PFSK-1 (cell line): ENCODE measurements around the gene FAIM2. TPM values are rescaled to one million over a fixed set of nuclear protein-coding genes. Genes with fewer than 3 reads are reported as not detected.

Experiments
- FOXP2 ChIP-seq: optimal IDR thresholded peaks from 2 replicates; pipeline ENCODE3; 2011; ENCODE audit warnings: borderline replicate concordance, control low read depth, inconsistent platforms; ENCODE audit not compliant: insufficient read depth; ENCODE audit errors: extremely low read length, extremely low read depth
- POLR2AphosphoS5 ChIP-seq: IDR thresholded peaks from 2 replicates; pipeline ENCODE4 v1.6.1; 2012; ENCODE audit warnings: low read depth, mild to moderate bottlenecking, control low read depth, low read length, moderate library complexity
- SIN3A ChIP-seq: IDR thresholded peaks from 2 replicates; pipeline ENCODE4 v1.6.1; 2012; ENCODE audit warnings: mild to moderate bottlenecking, low read length, moderate library complexity, borderline replicate concordance; ENCODE audit not compliant: insufficient read depth
- TAF1 ChIP-seq: IDR thresholded peaks from 2 replicates; pipeline ENCODE4 v1.6.1; 2012; ENCODE audit warnings: low read length, control low read depth, borderline replicate concordance; ENCODE audit not compliant: insufficient read depth
- polyA plus RNA-seq: library from polyadenylated mRNA; unstranded; fragments of >200 nt; gene quantifications from one replicate; pipeline ENCODE4 v1.2.1, GENCODE V29; 2012; ENCODE audit warnings: low read depth, missing spikeins; ENCODE audit not compliant: insufficient read length
- TF ChIP-seq, protein P1 (sequence below), 2 experiments: IDR thresholded peaks; 2 replicates each; pipeline versions ENCODE4 v1.6.1 to v1.8.0; 2011 to 2012; ENCODE audit warnings: low read depth in 2 of 2, low read length in 2 of 2, control low read depth in 1 of 2, inconsistent platforms in 1 of 2, mild to moderate bottlenecking in 1 of 2, moderate library complexity in 1 of 2; ENCODE audit not compliant: insufficient read depth in 1 of 2

The FAIM2 gene
- polyA plus RNA-seq: 0.53 TPM

DNA sequence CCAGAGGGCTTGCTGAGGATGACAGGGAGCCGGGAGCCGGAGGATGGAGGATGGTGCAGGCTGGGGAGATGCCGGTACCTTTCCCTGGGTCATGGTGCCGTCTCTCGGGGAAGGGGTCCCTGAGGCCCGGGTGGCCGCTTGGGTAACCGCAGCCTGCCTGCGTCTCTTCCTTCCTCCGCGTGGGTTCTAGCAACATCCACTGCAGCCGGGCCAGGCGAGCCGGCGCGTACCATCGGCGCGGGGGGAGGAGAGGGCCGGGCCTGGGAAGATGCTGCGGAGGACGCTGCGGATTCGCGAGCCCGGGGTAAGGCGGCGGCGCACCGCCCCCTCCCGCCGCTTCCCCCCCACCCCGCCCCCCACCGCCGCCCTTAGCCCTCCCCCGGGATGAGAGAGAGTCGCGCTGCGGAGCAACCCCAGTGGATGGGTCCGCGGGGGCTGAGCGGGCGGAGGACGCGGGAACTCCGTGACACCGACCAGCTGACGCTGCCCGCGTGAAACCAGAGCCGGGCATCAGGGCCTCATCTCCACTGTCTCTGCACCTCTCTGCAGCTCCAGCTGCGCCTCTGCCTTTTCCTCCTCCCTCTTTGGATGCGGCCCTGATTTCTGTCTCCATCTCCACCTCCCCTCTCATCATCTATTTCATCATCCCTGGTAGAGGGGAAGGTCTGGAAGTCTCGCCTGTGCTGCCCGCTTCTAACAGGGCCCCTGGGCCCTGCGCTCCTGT, at the start of gene FAIM2:
Gene FAIM2 (minus strand): TSS at position 201 of the 724 bp plus-strand sequence. CDS start 108 bp downstream, at position 93.
- TF ChIP-seq POLR2AphosphoS5 (no peak), TAF1 (no peak)

DNA sequence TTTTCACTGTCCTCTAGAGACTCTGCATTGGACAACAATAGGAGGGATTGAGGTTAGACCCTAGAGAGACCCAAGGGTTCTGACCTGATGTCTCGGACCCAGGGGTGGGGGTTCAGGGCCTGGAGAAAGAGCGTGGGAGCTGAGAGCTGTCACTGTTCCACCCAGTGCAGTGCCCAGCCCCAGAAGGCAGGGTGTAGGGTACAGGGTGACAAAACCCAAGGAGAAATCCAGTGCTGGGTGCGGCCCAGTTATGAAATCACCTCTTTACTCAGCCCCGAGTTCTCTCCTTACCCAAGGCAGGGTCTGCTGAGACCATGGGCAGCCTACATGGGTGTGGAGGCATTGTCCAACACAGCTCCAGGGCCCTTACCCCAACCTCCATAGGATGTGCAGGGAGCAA, 49.5 kb upstream of the FAIM2 start:
- TF ChIP-seq POLR2AphosphoS5 (no peak), SIN3A (no peak), FOXP2 (no peak), TAF1 (no peak)
- TF ChIP-seq, protein P1, sequence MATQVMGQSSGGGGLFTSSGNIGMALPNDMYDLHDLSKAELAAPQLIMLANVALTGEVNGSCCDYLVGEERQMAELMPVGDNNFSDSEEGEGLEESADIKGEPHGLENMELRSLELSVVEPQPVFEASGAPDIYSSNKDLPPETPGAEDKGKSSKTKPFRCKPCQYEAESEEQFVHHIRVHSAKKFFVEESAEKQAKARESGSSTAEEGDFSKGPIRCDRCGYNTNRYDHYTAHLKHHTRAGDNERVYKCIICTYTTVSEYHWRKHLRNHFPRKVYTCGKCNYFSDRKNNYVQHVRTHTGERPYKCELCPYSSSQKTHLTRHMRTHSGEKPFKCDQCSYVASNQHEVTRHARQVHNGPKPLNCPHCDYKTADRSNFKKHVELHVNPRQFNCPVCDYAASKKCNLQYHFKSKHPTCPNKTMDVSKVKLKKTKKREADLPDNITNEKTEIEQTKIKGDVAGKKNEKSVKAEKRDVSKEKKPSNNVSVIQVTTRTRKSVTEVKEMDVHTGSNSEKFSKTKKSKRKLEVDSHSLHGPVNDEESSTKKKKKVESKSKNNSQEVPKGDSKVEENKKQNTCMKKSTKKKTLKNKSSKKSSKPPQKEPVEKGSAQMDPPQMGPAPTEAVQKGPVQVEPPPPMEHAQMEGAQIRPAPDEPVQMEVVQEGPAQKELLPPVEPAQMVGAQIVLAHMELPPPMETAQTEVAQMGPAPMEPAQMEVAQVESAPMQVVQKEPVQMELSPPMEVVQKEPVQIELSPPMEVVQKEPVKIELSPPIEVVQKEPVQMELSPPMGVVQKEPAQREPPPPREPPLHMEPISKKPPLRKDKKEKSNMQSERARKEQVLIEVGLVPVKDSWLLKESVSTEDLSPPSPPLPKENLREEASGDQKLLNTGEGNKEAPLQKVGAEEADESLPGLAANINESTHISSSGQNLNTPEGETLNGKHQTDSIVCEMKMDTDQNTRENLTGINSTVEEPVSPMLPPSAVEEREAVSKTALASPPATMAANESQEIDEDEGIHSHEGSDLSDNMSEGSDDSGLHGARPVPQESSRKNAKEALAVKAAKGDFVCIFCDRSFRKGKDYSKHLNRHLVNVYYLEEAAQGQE (IDR thresholded peaks at IDR 0.05; ENCODE audit: insufficient read depth in 1 of 2, low read depth in 2 of 2, low read length in 2 of 2): no peak

DNA sequence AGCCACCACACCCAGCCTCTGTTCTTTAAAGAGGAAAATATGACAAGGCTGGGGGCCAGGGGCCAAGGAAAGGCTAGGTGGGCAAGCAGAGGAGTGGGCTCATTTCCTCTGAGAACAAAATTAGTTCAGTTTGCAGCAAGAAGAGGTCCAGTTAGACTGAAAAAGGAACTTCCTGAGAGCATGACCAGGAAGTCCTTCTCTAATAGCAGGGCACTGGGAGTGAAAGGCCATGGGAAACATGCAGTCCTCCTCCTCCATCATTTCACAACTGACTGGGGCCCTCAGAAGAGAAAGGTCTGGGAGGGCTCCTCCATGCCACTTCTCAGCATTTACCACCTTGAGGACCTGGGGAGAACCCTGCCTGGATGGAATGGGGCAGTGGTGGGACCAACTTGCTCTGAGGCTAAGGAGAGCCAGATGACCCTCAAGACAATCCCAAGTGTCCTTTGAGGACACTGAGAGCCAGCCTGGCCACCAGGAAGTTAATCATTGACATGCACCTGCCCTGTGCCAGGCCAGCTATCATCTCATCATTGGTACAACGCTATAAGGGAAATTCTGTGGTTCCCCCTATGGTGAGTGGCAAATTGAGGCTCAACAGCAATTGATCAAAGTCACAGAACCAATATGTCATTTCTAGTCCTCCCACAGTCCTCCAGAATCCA, 48.8 kb upstream of the FAIM2 start:
- TF ChIP-seq SIN3A (no peak), POLR2AphosphoS5 (no peak), TAF1 (no peak), FOXP2 (no peak)
- TF ChIP-seq, protein P1 (IDR thresholded peaks at IDR 0.05; ENCODE audit: insufficient read depth in 1 of 2, low read depth in 2 of 2, low read length in 2 of 2): no peak

DNA sequence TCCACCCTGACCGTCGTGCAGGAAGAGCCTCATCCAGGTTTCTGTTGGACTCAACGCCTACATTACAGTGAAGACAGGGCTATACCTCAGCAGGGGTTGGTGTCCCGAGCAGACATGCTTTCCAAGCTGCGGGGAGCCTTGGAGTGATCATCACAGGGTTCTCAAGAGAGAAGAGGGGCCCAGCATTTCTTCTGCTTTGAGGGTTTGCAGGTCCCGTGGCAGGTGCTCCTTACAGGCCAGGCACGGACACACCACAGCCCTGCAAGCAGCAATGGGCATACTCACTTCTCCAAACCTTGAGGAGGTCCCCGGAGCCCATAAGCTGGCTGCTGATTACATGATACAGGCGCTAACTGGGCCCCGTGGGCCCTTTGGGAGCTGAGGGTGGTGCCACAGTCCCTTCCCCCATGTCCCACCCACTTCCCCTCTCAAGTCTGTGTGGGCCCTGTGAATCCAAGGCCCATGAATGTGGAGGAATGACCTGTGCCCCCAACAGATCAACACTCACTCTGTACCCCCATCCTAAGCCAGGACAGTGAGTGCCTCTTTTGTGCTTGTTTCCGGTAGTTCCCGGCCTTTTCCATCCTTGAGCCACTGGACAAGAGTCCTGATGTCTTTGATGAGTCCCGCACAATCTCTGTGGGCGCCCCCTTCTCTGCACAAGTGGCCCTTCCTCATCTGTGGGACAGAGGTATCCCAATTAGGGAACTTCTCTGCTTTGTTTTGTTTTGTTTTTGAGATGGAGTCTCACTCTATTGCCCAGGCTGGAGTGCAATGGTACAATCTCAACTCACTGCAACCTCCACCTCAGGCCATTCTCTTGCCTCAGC, 47.9 kb upstream of the FAIM2 start:
- TF ChIP-seq TAF1 (no peak), SIN3A (no peak), POLR2AphosphoS5 (no peak), FOXP2 (no peak)
- TF ChIP-seq, protein P1 (IDR thresholded peaks at IDR 0.05; ENCODE audit: insufficient read depth in 1 of 2, low read depth in 2 of 2, low read length in 2 of 2): no peak

DNA sequence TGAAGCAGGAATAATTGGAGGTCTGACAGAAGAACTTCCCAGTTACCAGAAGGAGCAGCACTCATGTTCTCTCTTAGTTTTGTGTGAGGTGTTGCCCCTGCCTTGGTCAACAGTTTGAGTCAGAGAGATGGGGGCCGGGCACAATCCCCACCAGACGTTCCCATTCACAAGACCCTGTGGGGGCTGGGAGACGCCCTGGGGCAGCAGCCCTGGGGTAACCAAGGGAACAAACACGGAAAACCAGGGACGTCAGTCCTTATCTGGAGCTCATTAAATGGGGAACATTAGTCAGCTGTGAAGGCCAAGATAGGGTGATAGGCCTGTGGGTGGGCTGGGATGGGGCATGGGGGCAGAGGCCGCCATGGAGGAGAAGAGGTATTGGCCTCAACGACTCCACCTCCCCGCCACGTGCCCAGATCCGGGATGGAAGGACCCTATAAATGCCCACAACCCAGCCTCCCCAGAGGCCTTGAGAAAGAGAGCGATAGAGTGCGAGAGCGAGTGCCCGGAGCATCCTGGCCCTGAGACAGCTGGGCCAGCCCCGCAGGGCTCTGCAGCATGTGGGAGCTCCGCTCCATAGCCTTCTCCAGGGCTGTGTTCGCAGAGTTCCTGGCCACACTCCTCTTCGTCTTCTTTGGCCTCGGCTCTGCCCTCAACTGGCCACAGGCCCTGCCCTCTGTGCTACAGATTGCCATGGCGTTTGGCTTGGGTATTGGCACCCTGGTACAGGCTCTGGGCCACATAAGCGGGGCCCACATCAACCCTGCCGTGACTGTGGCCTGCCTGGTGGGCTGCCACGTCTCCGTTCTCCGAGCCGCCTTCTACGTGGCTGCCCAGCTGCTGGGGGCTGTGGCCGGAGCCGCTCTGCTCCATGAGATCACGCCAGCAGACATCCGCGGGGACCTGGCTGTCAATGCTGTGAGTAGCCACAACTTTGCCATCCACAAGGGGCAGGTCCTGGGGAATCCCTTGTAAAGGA, 46.9 kb upstream of the FAIM2 start, which contains the start of gene AQP2:
Gene AQP2 (plus strand): TSS at position 465 of the 979 bp plus-strand sequence. CDS start 94 bp downstream, at position 559.
- TF ChIP-seq SIN3A (no peak), FOXP2 (no peak), TAF1 (no peak), POLR2AphosphoS5 (no peak)
- TF ChIP-seq, protein P1 (IDR thresholded peaks at IDR 0.05; ENCODE audit: insufficient read depth in 1 of 2, low read depth in 2 of 2, low read length in 2 of 2): no peak
